Measurements from ENCODE around the gene SLC35F3. TPM values are rescaled to one million over a fixed set of nuclear protein-coding genes. Genes with fewer than 3 reads are reported as not detected.

The SLC35F3 gene
- total RNA-seq, 5 donors from 2014 or later (not counting 1 experiment from before 2014, with no cell fraction given), result 0.19 to 4.6 (median 1.3) TPM; not detected in 1

GRCh38 chr1:234238060-234238459 lies 333.6 kb downstream of the SLC35F3 start:
- ChIA-PET CTCF (no interaction called here), POLR2A (interaction anchor here in 1 of 2 donors (0.6 kb wide), 1 partner anchor 366 kb away, joined by 5 read pairs; no protein-coding TSS in a partner anchor)
- WGBS (ENCODE audit: insufficient coverage), result no CpG with 5 or more reads among the region's 1 CpG
- Mint-ChIP-seq H3K27me3 (peaks cover 1 to 15% of the 10 kb centered on the region in 2 donors), H3K4me1 (peaks cover 0 to 2% (median 0%) of the 10 kb centered on the region in 3 donors), H3K4me3 (no peak overlapping the region), H3K27ac (no peak overlapping the region), H3K9me3 (no peaks in the 10 kb centered on the region), H3K36me3 (peaks cover 6% of the 10 kb centered on the region)
- DNase-seq (no peak), ATAC-seq (replicated peaks in 1 of 4) (no peak)
- Histone ChIP-seq H3K4me3 (ENCODE audit: control insufficient read depth in 1 of 2, extremely low read depth in 1 of 2, low read length in 1 of 2) (no peak overlapping the region), H3K36me3 (ENCODE audit: control insufficient read depth in 2 of 2, extremely low read depth in 1 of 2, insufficient read depth in 1 of 2, low read length in 1 of 2) (no peaks in the 10 kb centered on the region), H3K4me1 (ENCODE audit: control insufficient read depth in 1 of 2, extremely low read depth in 1 of 2, insufficient read depth in 2 of 2, low read length in 2 of 2) (no peaks in the 10 kb centered on the region), H3K9me3 (no peaks in the 10 kb centered on the region), H3K27me3 (replicated peaks in 1 of 2; ENCODE audit: control insufficient read depth in 2 of 2, extremely low read depth in 1 of 2, insufficient read depth in 2 of 2, low read length in 1 of 2) (peaks cover 0 to 12% of the 10 kb centered on the region in 2 experiments), H3K27ac (ENCODE audit: low read length) (no peak overlapping the region)

GRCh38 chr1:234239515-234239914 lies 335.0 kb downstream of the SLC35F3 start:
- POLR2A ChIA-PET, result no interaction called here
- CTCF ChIA-PET, result no interaction called here

GRCh38 chr1:234239936-234240335 lies 335.5 kb downstream of the SLC35F3 start:
- no peak for ATAC-seq (replicated peaks in 1 of 4)
- Histone ChIP-seq H3K27me3 (replicated peaks in 1 of 2; ENCODE audit: control insufficient read depth in 2 of 2, extremely low read depth in 1 of 2, insufficient read depth in 2 of 2, low read length in 1 of 2) (peaks cover 0 to 7% of the 10 kb centered on the region in 2 experiments), H3K4me1 (ENCODE audit: control insufficient read depth in 1 of 2, extremely low read depth in 1 of 2, insufficient read depth in 2 of 2, low read length in 2 of 2) (no peaks in the 10 kb centered on the region), H3K36me3 (ENCODE audit: control insufficient read depth in 2 of 2, extremely low read depth in 1 of 2, insufficient read depth in 1 of 2, low read length in 1 of 2) (no peaks in the 10 kb centered on the region), H3K9me3 (no peaks in the 10 kb centered on the region), H3K4me3 (ENCODE audit: control insufficient read depth in 1 of 2, extremely low read depth in 1 of 2, low read length in 1 of 2) (no peak overlapping the region), H3K27ac (ENCODE audit: low read length) (no peak overlapping the region)
- ChIA-PET CTCF (interaction anchor here in 1 of 2 donors (0.5 kb wide), 1 partner anchor 50 kb away, joined by 3 read pairs; no protein-coding TSS in a partner anchor), POLR2A (no interaction called here)
- Mint-ChIP-seq H3K4me3 (no peak overlapping the region), H3K27ac (no peak overlapping the region), H3K9me3 (no peaks in the 10 kb centered on the region), H3K27me3 (peaks cover 1 to 17% of the 10 kb centered on the region in 2 donors), H3K4me1 (peaks cover 0 to 8% (median 0%) of the 10 kb centered on the region in 3 donors), H3K36me3 (peaks cover 3% of the 10 kb centered on the region)
- 97% methylated on average over 6 of the region's 9 CpGs for WGBS (ENCODE audit: insufficient coverage)
- no peak for DNase-seq

More at GRCh38 chr1:234239515-234239914, 335.0 kb downstream of the SLC35F3 start:
- H3K36me3 ChIP-seq (ENCODE audit: control insufficient read depth in 2 of 2, extremely low read depth in 1 of 2, insufficient read depth in 1 of 2, low read length in 1 of 2), result no peaks in the 10 kb centered on the region
- Mint-ChIP-seq H3K27me3 (peaks cover 1 to 15% of the 10 kb centered on the region in 2 donors), H3K36me3 (peaks cover 3% of the 10 kb centered on the region), H3K4me1 (peaks cover 0 to 6% (median 0%) of the 10 kb centered on the region in 3 donors), H3K27ac (no peak overlapping the region), H3K4me3 (no peak overlapping the region), H3K9me3 (no peaks in the 10 kb centered on the region)
- ATAC-seq (replicated peaks in 1 of 4) (no peak), DNase-seq (no peak)
- peaks cover 0 to 11% of the 10 kb centered on the region in 2 experiments for H3K27me3 ChIP-seq (replicated peaks in 1 of 2; ENCODE audit: control insufficient read depth in 2 of 2, extremely low read depth in 1 of 2, insufficient read depth in 2 of 2, low read length in 1 of 2)
- no CpG with 5 or more reads among the region's 2 CpGs for WGBS (ENCODE audit: insufficient coverage)
- no peaks in the 10 kb centered on the region for H3K4me1 ChIP-seq (ENCODE audit: control insufficient read depth in 1 of 2, extremely low read depth in 1 of 2, insufficient read depth in 2 of 2, low read length in 2 of 2)
- H3K4me3 ChIP-seq (ENCODE audit: control insufficient read depth in 1 of 2, extremely low read depth in 1 of 2, low read length in 1 of 2), result no peak overlapping the region
- H3K9me3 ChIP-seq, result no peaks in the 10 kb centered on the region
- H3K27ac ChIP-seq (ENCODE audit: low read length), result no peak overlapping the region

- Histone ChIP-seq H3K27ac (ENCODE audit: low read length) (no peak overlapping the region), H3K4me1 (ENCODE audit: control insufficient read depth in 1 of 2, extremely low read depth in 1 of 2, insufficient read depth in 2 of 2, low read length in 2 of 2) (no peaks in the 10 kb centered on the region), H3K4me3 (ENCODE audit: control insufficient read depth in 1 of 2, extremely low read depth in 1 of 2, low read length in 1 of 2) (no peak overlapping the region), H3K27me3 (replicated peaks in 1 of 2; ENCODE audit: control insufficient read depth in 2 of 2, extremely low read depth in 1 of 2, insufficient read depth in 2 of 2, low read length in 1 of 2) (peaks cover 0 to 6% of the 10 kb centered on the region in 2 experiments), H3K36me3 (ENCODE audit: control insufficient read depth in 2 of 2, extremely low read depth in 1 of 2, insufficient read depth in 1 of 2, low read length in 1 of 2) (no peaks in the 10 kb centered on the region), H3K9me3 (no peaks in the 10 kb centered on the region)
- H3K27ac Mint-ChIP-seq, result no peak overlapping the region
- DNase-seq (no peak), ATAC-seq (replicated peaks in 1 of 4) (no peak)
- H3K4me1 Mint-ChIP-seq, result peaks cover 0 to 10% (median 0%) of the 10 kb centered on the region in 3 donors
- no peak overlapping the region for H3K4me3 Mint-ChIP-seq
- ChIA-PET POLR2A (no interaction called here), CTCF (interaction anchor here in 1 of 2 donors (0.5 kb wide), 1 partner anchor 51 kb away, joined by 3 read pairs; no protein-coding TSS in a partner anchor)
- peaks cover 3% of the 10 kb centered on the region for H3K36me3 Mint-ChIP-seq
- no peaks in the 10 kb centered on the region for H3K9me3 Mint-ChIP-seq
- peaks cover 1 to 19% of the 10 kb centered on the region in 2 donors for H3K27me3 Mint-ChIP-seq
Measured at GRCh38 chr1:234240680-234241079, 336.2 kb downstream of the SLC35F3 start.

GRCh38 chr1:234241941-234242490 lies 337.5 kb downstream of the SLC35F3 start:
- Mint-ChIP-seq H3K27me3 (peaks cover 1 to 20% of the 10 kb centered on the region in 2 donors), H3K36me3 (peaks cover 3% of the 10 kb centered on the region), H3K4me1 (peaks cover 0 to 21% (median 4%) of the 10 kb centered on the region in 3 donors), H3K4me3 (no peak overlapping the region), H3K27ac (no peak overlapping the region), H3K9me3 (peaks cover 0 to 3% (median 0%) of the 10 kb centered on the region in 3 donors)
- Histone ChIP-seq H3K27me3 (replicated peaks in 1 of 2; ENCODE audit: control insufficient read depth in 2 of 2, extremely low read depth in 1 of 2, insufficient read depth in 2 of 2, low read length in 1 of 2) (peaks cover 0 to 6% of the 10 kb centered on the region in 2 experiments), H3K27ac (ENCODE audit: low read length) (no peak overlapping the region), H3K4me3 (ENCODE audit: control insufficient read depth in 1 of 2, extremely low read depth in 1 of 2, low read length in 1 of 2) (no peak overlapping the region), H3K4me1 (ENCODE audit: control insufficient read depth in 1 of 2, extremely low read depth in 1 of 2, insufficient read depth in 2 of 2, low read length in 2 of 2) (no peaks in the 10 kb centered on the region), H3K36me3 (ENCODE audit: control insufficient read depth in 2 of 2, extremely low read depth in 1 of 2, insufficient read depth in 1 of 2, low read length in 1 of 2) (no peaks in the 10 kb centered on the region), H3K9me3 (no peaks in the 10 kb centered on the region)
- POLR2A ChIA-PET, result no interaction called here
- ATAC-seq (replicated peaks in 1 of 4) (no peak), DNase-seq (no peak)
- CTCF ChIA-PET, result no interaction called here
- WGBS (ENCODE audit: insufficient coverage), result 100% methylated on average over 2 of the region's 5 CpGs

- H3K27me3 Mint-ChIP-seq, result peaks cover 1 to 24% of the 10 kb centered on the region in 2 donors
- POLR2A ChIA-PET, result no interaction called here
- WGBS (ENCODE audit: insufficient coverage), result 14% methylated on average over 3 of the region's 3 CpGs
- H3K9me3 Mint-ChIP-seq, result peaks cover 0 to 10% (median 4%) of the 10 kb centered on the region in 3 donors
- no peak overlapping the region for H3K27ac ChIP-seq (ENCODE audit: low read length)
- H3K36me3 ChIP-seq (ENCODE audit: control insufficient read depth in 2 of 2, extremely low read depth in 1 of 2, insufficient read depth in 1 of 2, low read length in 1 of 2), result no peaks in the 10 kb centered on the region
- H3K4me3 Mint-ChIP-seq, result no peak overlapping the region
- H3K4me1 Mint-ChIP-seq, result peaks cover 0 to 18% (median 4%) of the 10 kb centered on the region in 3 donors
- H3K4me3 ChIP-seq (ENCODE audit: control insufficient read depth in 1 of 2, extremely low read depth in 1 of 2, low read length in 1 of 2), result no peak overlapping the region
- H3K9me3 ChIP-seq, result no peaks in the 10 kb centered on the region
- peaks cover 9% of the 10 kb centered on the region for H3K36me3 Mint-ChIP-seq
- peaks cover 0 to 6% of the 10 kb centered on the region in 2 experiments for H3K27me3 ChIP-seq (replicated peaks in 1 of 2; ENCODE audit: control insufficient read depth in 2 of 2, extremely low read depth in 1 of 2, insufficient read depth in 2 of 2, low read length in 1 of 2)
- CTCF ChIA-PET, result no interaction called here
- no peak overlapping the region for H3K27ac Mint-ChIP-seq
- DNase-seq (no peak), ATAC-seq (replicated peaks in 1 of 4) (no peak)
- no peaks in the 10 kb centered on the region for H3K4me1 ChIP-seq (ENCODE audit: control insufficient read depth in 1 of 2, extremely low read depth in 1 of 2, insufficient read depth in 2 of 2, low read length in 2 of 2)
Measured at GRCh38 chr1:234243521-234244260, 339.2 kb downstream of the SLC35F3 start.
